HG03280 (cell line): Measurements from ENCODE around the gene MTSS2.

ENCODE experiments used
- ATAC-seq: cut with Tn5 transposase; IDR thresholded peaks from one replicate; pipeline ENCODE4 v1.9.1; 2021; ENCODE audit warnings: mild to moderate bottlenecking, moderate library complexity; ENCODE audit not compliant: unreplicated experiment

MTSS2 gene

GRCh38 chr16:70715055-70715858 lies 29.4 kb upstream of the MTSS2 start:
- no peak for ATAC-seq

- no peak for ATAC-seq
Measured at GRCh38 chr16:70714581-70715054, 28.8 kb upstream of the MTSS2 start.

- no peak for ATAC-seq
Measured at GRCh38 chr16:70713824-70714223, 28.0 kb upstream of the MTSS2 start.

GRCh38 chr16:70713342-70713741 lies 27.5 kb upstream of the MTSS2 start:
- no peak for ATAC-seq

GRCh38 chr16:70712942-70713341 lies 27.1 kb upstream of the MTSS2 start:
- no peak for ATAC-seq

GRCh38 chr16:70712359-70712758 lies 26.5 kb upstream of the MTSS2 start:
- no peak for ATAC-seq

- no peak for ATAC-seq
Measured at GRCh38 chr16:70711211-70712031, 25.6 kb upstream of the MTSS2 start.

- no peak for ATAC-seq
Measured at GRCh38 chr16:70710422-70711210, 24.8 kb upstream of the MTSS2 start.

GRCh38 chr16:70709942-70710341 lies 24.1 kb upstream of the MTSS2 start:
- no peak for ATAC-seq

- no peak for ATAC-seq
Measured at GRCh38 chr16:70709457-70709856, 23.6 kb upstream of the MTSS2 start.

GRCh38 chr16:70708366-70709246 lies 22.8 kb upstream of the MTSS2 start:
- no peak for ATAC-seq

GRCh38 chr16:70706948-70707465 lies 21.2 kb upstream of the MTSS2 start:
- no peak for ATAC-seq

- ATAC-seq = no peak
Measured at GRCh38 chr16:70705056-70705455, 19.2 kb upstream of the MTSS2 start.

- ATAC-seq = no peak
Measured at GRCh38 chr16:70704586-70704985, 18.7 kb upstream of the MTSS2 start.

- ATAC-seq = no peak
Measured at GRCh38 chr16:70703835-70704381, 18.1 kb upstream of the MTSS2 start.

GRCh38 chr16:70703041-70703834 lies 17.4 kb upstream of the MTSS2 start:
- no peak for ATAC-seq

- no peak for ATAC-seq
Measured at GRCh38 chr16:70702624-70703023, 16.8 kb upstream of the MTSS2 start.

- no peak for ATAC-seq
Measured at GRCh38 chr16:70701998-70702397, 16.1 kb upstream of the MTSS2 start.

GRCh38 chr16:70701596-70701995 lies 15.7 kb upstream of the MTSS2 start:
- ATAC-seq = no peak
